ENCODE results near the gene KIF11. TPM values are rescaled to one million over a fixed set of nuclear protein-coding genes. Genes with fewer than 3 reads are reported as not detected.

The KIF11 gene
- total and polyA plus RNA-seq, 2 of the 13 experiments (the other 11 are each of a cell fraction or from before 2014, with no cell fraction given) = 8.7 to 38.4 TPM

- TF ChIP-seq PRDM4 (CRISPR knock-in tag; IDR thresholded peaks at IDR 0.05; ENCODE audit: borderline replicate concordance) = no peak
- TF ChIP-seq HDAC1 (CRISPR knock-in tag; IDR thresholded peaks at IDR 0.05) = 0 out of 2 replicates have a peak, but pooled peaks have one; percentile 4
- no peak for TF ChIP-seq ZNF552 (CRISPR knock-in tag; IDR thresholded peaks at IDR 0.05; ENCODE audit: borderline replicate concordance)
- TF ChIP-seq ZFP36L2 (CRISPR knock-in tag; IDR thresholded peaks at IDR 0.05) = no peak
- no peak for TF ChIP-seq ZNF121 (CRISPR knock-in tag; IDR thresholded peaks at IDR 0.05)
- TF ChIP-seq ZNF724P (CRISPR knock-in tag; IDR thresholded peaks at IDR 0.05; ENCODE audit: borderline replicate concordance) = no peak
- peak; percentile 22; the same call in 1 of the 2 replicates for TF ChIP-seq SOX5 (CRISPR knock-in tag; IDR thresholded peaks at IDR 0.05; ENCODE audit: borderline replicate concordance)
- TF ChIP-seq ISL2 (CRISPR knock-in tag; IDR thresholded peaks at IDR 0.05) = peak; percentile 73; the same call in 1 of the 2 replicates
- TF ChIP-seq FIP1L1 (IDR thresholded peaks at IDR 0.05; ENCODE audit: borderline replicate concordance, insufficient read depth, low read depth, low read length) = no peak
- TF ChIP-seq KDM3A (CRISPR knock-in tag; IDR thresholded peaks at IDR 0.05; ENCODE audit: low read depth) = no peak
- no peak for TF ChIP-seq FOSL2 (CRISPR knock-in tag; IDR thresholded peaks at IDR 0.05)
- TF ChIP-seq GATAD2A (CRISPR knock-in tag; IDR thresholded peaks at IDR 0.05) = no peak
- TF ChIP-seq ZNF160 (CRISPR knock-in tag; IDR thresholded peaks at IDR 0.05) = no peak
- TF ChIP-seq KLF16 (CRISPR knock-in tag; IDR thresholded peaks at IDR 0.05) = no peak; a peak in 1 of 4 replicates
- no peak for TF ChIP-seq ZNF232 (CRISPR knock-in tag; IDR thresholded peaks at IDR 0.05; ENCODE audit: borderline replicate concordance)
- TF ChIP-seq PITX1 (CRISPR knock-in tag; IDR thresholded peaks at IDR 0.05) = no peak
- TF ChIP-seq ZNF644 (CRISPR knock-in tag; IDR thresholded peaks at IDR 0.05; ENCODE audit: low read depth) = no peak
- TF ChIP-seq, protein P1, sequence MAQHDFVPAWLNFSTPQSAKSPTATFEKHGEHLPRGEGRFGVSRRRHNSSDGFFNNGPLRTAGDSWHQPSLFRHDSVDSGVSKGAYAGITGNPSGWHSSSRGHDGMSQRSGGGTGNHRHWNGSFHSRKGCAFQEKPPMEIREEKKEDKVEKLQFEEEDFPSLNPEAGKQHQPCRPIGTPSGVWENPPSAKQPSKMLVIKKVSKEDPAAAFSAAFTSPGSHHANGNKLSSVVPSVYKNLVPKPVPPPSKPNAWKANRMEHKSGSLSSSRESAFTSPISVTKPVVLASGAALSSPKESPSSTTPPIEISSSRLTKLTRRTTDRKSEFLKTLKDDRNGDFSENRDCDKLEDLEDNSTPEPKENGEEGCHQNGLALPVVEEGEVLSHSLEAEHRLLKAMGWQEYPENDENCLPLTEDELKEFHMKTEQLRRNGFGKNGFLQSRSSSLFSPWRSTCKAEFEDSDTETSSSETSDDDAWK (CRISPR knock-in tag; IDR thresholded peaks at IDR 0.05) = no peak
Measured at GRCh38 chr10:92692697-92693533, 100.0 kb downstream of the KIF11 start (continued).

Measured in HepG2 (cell line).